Hematopoietic multipotent progenitor cell treated with erythropoietin and hydrocortisone succinate and interleukin-3 and kit ligand, for 4 days (in vitro differentiated cells): ENCODE data around the gene AMPD2.
"Not testable (repeated sequence)": the region's sequence is repeated elsewhere in the genome, so short reads cannot be mapped to it uniquely, and the experiment has no call there.

ENCODE experiments used
- DNase-seq: peaks from one replicate; pipeline ENCODE4 v3.0.0-alpha.2; 2015

AMPD2 gene

DNA sequence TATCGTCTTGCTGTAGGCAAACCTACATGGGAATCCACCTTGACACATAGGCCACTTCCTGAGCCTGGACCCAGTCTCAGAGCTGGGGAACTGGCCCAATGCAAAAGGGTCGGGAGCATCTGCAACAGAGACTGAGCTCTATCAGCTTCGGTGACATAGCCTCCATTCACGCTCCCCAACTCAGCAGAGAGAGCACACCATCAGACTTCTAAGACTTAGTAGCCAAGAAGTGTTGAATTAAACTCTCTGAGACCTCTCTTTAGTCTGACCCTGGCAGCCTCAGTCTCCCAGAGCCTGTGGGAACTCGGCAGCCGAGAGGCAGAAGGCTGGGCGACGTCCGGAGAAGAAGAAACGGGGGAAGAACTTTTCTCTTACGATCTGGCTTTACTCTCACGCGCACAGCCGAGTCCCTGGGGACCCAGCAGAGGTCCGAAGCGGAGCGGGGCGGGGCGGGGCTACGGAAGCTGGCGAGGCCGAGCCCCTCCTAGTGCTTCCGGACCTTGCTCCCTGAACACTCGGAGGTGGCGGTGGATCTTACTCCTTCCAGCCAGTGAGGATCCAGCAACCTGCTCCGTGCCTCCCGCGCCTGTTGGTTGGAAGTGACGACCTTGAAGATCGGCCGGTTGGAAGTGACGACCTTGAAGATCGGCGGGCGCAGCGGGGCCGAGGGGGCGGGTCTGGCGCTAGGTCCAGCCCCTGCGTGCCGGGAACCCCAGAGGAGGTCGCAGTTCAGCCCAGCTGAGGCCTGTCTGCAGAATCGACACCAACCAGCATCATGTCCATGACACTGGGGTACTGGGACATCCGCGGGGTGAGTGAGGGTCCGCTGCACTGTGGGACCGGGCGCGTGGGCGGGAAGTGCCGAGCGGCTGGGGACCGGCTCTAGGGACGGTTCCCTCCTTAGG is 36.2 kb downstream of the AMPD2 start, which contains the start of gene GSTM4:
Gene GSTM4 (plus strand): TSS at position 485 of the 905 bp plus-strand sequence. CDS start 291 bp downstream, at position 776.
- DNase-seq = peak; percentile 89

DNA sequence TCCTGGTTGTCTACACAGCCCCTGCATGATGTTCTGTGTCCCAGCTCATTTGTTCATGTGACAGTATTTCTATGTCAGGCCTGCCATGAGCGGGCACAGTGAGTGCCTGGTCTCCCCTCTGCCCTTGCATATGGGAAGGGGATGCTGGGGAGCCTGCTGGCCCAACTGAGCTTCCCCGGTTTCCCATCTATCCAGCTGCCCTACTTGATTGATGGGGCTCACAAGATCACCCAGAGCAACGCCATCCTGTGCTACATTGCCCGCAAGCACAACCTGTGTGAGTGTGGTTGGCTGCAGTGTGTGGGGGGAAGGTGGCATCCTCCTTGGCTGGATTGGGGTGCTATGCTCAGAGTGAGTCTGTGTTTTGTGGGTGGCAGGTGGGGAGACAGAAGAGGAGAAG is 37.8 kb downstream of the AMPD2 start:
- DNase-seq = no peak

GRCh38 chr1:109657970-109658369 is 38.3 kb downstream of the AMPD2 start:
- no peak for DNase-seq

DNA sequence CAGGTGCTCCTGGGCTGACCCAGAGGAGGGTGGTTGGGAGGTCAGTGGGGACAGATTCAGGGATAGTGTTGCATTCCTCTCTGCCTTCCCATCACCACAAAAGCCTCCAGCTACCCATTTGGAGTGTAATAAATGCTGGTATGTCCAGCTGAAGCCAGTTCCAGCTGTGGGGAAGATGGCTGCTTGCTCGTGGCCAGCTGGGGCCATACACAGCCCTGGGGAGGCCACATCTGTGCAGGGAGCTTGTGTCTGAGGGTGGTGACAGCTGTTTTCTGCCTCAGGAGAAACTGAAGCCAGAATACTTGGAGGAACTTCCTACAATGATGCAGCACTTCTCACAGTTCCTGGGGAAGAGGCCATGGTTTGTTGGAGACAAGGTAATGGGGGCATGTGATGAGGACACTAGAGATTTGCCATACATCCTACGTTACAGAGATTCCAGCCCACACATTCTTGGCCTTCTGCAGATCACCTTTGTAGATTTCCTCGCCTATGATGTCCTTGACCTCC is 39.0 kb downstream of the AMPD2 start:
- DNase-seq = no peak

DNA sequence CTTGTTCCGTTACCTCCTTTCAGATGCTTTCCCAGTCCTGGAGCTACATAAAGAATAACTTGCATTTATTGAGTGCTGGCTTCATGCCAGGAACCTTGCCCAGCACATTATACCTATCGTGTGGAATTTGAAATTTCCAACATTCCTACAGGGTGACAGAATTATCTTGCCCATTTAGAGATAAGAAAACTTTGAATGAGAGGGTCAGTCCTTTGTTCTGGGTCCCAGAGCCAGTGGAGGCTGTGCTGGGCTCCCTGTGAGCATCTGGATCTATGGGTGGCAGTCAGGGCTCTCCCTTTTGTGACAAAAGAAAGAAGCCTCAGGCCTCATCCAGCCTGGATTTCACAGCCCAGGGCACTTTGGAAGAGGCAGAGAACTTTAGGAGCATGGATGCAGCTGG is 39.5 kb downstream of the AMPD2 start:
- DNase-seq = no peak

DNA sequence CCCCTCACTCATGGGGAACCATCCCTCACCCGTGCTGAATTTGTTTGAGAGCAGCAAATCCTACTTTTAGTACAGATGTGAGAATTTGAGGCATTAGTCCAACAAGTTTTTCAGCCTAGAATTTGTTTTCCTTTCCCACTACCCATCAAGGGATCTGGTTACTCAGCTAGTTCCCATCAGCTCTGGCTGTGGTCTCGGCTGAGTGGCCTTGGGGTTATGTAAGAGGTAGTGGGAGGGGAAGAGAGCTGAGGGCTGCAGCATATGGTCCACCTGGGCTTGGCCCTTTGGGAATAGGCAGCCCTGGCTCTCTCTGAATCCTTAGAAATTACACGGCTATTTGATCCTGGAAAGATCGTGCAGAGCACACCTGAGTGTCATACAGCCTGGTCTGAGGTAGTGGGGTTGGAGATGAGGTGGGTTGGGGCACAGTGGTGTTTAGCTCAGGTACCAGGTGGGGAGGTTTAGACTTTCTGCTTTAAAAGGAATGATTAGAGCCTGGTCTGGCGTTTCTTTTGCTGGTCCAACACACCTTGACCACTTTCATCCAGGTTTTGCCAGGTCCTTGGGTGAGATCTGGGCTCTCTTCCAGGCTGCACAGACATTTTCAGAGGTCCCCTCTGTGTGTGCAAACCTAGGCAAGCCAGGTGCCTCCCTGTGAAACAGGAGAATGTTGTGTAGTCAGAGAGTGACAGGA is 40.5 kb downstream of the AMPD2 start:
- no peak for DNase-seq

DNA sequence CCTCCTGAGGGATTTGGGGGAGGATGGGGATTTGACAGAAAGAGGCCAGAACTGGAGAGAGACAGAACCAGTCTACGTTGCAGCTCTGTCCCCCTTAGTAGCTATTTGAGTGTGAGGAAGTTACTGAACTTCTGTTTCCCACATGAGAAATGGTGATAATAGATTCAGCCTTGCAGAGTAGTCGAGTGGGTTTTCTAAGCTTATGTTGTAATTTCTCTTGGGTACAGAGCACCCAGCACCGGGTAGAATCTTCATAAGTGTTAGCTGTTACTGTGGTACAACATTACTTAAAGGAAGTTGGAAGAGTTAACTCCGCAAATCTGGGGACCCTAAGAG is 41.0 kb downstream of the AMPD2 start:
- DNase-seq = peak; percentile 17

GRCh38 chr1:109661391-109661790 is 41.8 kb downstream of the AMPD2 start:
- DNase-seq = no peak

DNA sequence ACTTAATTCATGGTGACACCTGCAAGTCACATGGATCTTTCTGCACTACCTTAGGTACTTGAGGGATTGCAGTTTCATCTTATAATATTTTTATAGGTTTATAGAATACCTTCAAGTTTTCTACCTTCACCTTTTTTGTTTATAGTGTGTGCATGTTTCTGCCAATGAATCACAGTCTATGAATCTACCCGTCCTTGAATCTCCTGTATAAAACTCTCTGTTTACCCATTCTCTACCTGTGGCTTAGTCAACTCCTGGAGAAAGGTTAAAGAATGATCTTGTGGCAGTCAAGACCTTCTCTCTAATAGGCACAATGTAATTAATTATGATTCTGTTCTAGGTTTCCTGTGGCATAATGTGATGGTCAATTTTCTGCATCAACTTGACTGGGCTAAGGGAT is 45.0 kb downstream of the AMPD2 start:
- DNase-seq = no peak

DNA sequence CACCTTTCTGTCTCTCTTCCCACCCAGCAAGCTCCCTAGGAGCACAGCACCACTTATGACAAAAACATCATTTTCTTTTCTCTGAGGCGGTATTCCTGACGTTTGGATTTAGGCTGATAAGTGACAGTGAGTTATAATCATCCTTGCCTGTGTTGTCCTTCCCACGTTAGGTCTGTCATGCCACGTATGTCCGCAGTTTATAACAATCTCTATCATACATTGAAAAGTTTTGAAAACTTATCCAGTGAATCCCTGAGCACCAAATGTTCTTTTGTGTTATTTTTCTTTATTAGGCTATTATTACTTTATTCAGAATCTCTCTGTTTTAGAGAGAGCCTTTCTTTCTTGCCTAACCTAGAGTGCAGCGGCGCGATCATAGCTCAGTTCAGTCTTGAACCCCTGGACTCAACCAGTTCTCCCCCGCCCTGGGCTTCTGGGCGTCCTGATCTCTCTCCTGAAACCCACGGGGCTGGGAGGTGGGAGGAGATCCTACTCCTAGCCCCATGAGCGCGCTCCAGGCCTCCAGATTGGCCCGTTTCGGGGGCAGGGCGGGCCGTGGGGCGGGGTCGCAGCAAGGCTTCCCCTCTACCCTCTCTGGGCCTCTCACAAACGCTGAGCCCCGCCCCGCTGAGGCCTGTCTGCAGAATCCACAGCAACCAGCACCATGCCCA is 48.0 kb downstream of the AMPD2 start, which contains the start of gene GSTM2:
Gene GSTM2 (plus strand): TSS at position 606 of the 671 bp plus-strand sequence. CDS start 59 bp downstream, at position 665.
- peak; percentile 96 for DNase-seq

DNA sequence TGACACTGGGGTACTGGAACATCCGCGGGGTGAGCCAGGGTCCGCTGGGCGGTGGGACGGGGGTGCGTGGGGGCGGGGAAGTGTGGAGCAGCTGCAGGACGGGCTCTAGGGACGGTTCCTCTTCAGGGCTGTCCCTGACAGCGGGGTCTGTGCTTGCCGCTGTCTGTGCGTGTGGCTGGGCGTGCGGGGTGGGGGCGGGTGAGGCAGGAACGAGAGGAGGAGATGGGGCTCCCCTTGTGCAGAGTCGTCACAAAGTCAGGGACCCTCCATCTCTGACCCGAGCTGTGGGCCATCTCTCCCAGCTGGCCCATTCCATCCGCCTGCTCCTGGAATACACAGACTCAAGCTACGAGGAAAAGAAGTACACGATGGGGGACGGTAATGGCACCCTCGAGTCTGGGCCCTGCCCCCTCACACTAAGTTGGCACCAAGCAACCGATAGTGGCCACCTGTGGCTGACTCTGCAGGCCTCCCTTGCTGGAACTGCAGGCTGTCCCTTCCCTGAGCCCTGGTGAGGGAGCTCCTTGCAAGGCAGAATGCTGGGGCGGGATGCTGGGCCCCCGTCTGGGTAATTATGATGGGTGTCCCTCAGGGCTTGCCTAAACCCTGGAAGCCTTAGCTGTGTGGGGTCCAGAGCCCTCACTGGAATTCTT is 48.6 kb downstream of the AMPD2 start:
- no peak for DNase-seq

- peak; percentile 48 for DNase-seq
These were observed 49.8 kb downstream of the AMPD2 start for GRCh38 chr1:109669246-109669948.

- not testable (repeated sequence) for DNase-seq
These were observed 50.3 kb downstream of the AMPD2 start for GRCh38 chr1:109669949-109670302.

- no peak for DNase-seq
These were observed 51.4 kb downstream of the AMPD2 start for GRCh38 chr1:109671067-109671466.

GRCh38 chr1:109673861-109674260 is 54.2 kb downstream of the AMPD2 start:
- DNase-seq = not testable (repeated sequence)

DNA sequence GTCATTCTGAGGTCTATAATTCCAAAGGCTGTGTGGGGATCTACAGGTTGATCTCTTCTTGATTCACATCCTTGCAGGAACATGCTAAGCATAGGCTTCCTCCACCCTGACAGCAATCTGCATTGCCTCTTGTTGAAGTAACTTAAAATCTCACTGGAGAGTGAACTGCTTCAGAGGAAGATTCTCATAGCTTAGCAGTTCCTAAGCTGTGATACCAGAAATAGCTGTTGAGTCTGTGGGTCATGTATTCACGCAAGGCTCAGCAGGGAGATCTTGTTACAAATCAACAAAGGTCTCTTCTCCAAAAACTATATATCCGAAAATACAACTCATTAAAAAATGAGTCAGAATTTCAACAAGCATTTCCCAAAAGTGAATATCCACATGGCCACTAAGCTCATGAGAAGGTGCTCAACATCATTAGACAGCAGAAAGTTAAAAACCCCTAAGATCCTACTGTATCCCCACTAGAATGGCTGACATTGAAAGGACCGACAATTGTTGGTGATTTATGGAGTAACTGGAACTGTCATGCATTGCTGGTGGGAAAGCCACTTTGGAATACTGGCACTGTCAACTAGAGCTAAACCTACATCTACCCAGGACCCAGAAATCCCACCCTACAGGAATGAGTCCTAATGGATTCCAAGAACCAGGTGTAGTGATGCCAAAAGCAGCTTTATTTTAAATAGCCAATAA is 57.2 kb downstream of the AMPD2 start:
- DNase-seq = not testable (repeated sequence)

- no peak for DNase-seq
These were observed 57.8 kb downstream of the AMPD2 start for GRCh38 chr1:109677459-109677858.

DNA sequence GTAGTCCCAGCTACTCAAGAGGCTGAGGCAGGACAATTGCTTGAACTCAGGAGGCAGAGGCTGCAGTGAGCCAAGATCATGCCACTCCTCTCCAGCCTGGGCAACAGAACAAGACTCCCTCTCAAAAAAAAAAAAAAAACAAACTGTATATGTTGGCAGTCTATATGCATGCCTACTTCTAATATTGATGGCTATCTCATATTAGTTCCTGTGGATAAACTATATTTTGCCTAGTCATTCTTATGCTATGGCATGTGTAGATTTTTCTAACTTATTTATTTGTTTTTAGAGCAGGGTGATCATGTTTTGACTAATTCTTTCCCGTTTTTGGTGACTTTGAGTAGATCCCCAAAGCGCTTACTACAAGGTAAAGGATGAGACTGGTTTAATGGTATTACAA is 59.0 kb downstream of the AMPD2 start:
- DNase-seq = not testable (repeated sequence)
